ENCODE measurements around the gene RBM15. TPM values are rescaled to one million over a fixed set of nuclear protein-coding genes. Genes with fewer than 3 reads are reported as not detected.

Gene RBM15
- total and polyA plus RNA-seq, 2 of the 13 experiments (the other 11 are each of a cell fraction or from before 2014, with no cell fraction given) = 13.5 to 36.4 TPM

- TF ChIP-seq SP1 (IDR thresholded peaks at IDR 0.05) = no peak
- TF ChIP-seq SP1 (CRISPR knock-in tag; IDR thresholded peaks at IDR 0.05) = no peak
- TF ChIP-seq ZNF564 (CRISPR knock-in tag; IDR thresholded peaks at IDR 0.05) = 0 out of 2 replicates have a peak, but pooled peaks have one; percentile 17
- TF ChIP-seq GMEB1 (CRISPR knock-in tag; IDR thresholded peaks at IDR 0.05; ENCODE audit: borderline replicate concordance) = no peak
- TF ChIP-seq TOE1 (CRISPR knock-in tag; IDR thresholded peaks at IDR 0.05) = no peak
- TF ChIP-seq ZNF256 (CRISPR knock-in tag; conservative IDR thresholded peaks at IDR 0.05) = no peak
- TF ChIP-seq ONECUT2 (CRISPR knock-in tag; IDR thresholded peaks at IDR 0.05) = 0 out of 2 replicates have a peak, but pooled peaks have one; percentile 32
- TF ChIP-seq HNRNPH1 (optimal IDR thresholded peaks at IDR 0.05; ENCODE audit: low read depth, low read length) = no peak
- no peak for TF ChIP-seq ZEB1 (IDR thresholded peaks at IDR 0.05; ENCODE audit: insufficient replicate concordance, low read depth)
- TF ChIP-seq SNAPC4 (CRISPR knock-in tag; IDR thresholded peaks at IDR 0.05) = peak; percentile 61; the same call in 1 of the 2 replicates
- no peak for TF ChIP-seq ATF7 (IDR thresholded peaks at IDR 0.05)
- no peak for TF ChIP-seq ATF7 (CRISPR knock-in tag; IDR thresholded peaks at IDR 0.05)
- TF ChIP-seq NAIF1 (CRISPR knock-in tag; IDR thresholded peaks at IDR 0.05; ENCODE audit: borderline replicate concordance) = no peak; the same call in 1 of the 2 replicates
- no peak for TF ChIP-seq CENPX (CRISPR knock-in tag; IDR thresholded peaks at IDR 0.05)
- TF ChIP-seq ERF (CRISPR knock-in tag; IDR thresholded peaks at IDR 0.05) = no peak
- no peak for TF ChIP-seq ZZZ3 (CRISPR knock-in tag; IDR thresholded peaks at IDR 0.05; ENCODE audit: borderline replicate concordance)
- TF ChIP-seq ZNF784 (CRISPR knock-in tag; IDR thresholded peaks at IDR 0.05; ENCODE audit: borderline replicate concordance) = no peak; the same call in 1 of the 2 replicates
- no peak for TF ChIP-seq AHR (CRISPR knock-in tag; IDR thresholded peaks at IDR 0.05)
- TF ChIP-seq KDM2A (CRISPR knock-in tag; IDR thresholded peaks at IDR 0.05; ENCODE audit: borderline replicate concordance, low read depth) = peak; percentile 71; the same call in 1 of the 2 replicates
- TF ChIP-seq NFE2L2 (IDR thresholded peaks at IDR 0.05; ENCODE audit: low read length) = no peak
- no peak for TF ChIP-seq HMG20A (CRISPR knock-in tag; IDR thresholded peaks at IDR 0.05; ENCODE audit: borderline replicate concordance)
- TF ChIP-seq ZNF746 (CRISPR knock-in tag; IDR thresholded peaks at IDR 0.05) = 0 out of 2 replicates have a peak, but pooled peaks have one; percentile 59
- no peak for TF ChIP-seq MATR3 (CRISPR knock-in tag; IDR thresholded peaks at IDR 0.05)
- TF ChIP-seq DR1 (CRISPR knock-in tag; IDR thresholded peaks at IDR 0.05) = peak; percentile 45; the same call in 1 of the 2 replicates
- no peak for TF ChIP-seq FOSL1 (CRISPR knock-in tag; IDR thresholded peaks at IDR 0.05; ENCODE audit: borderline replicate concordance)
These were observed 430 bp downstream of the RBM15 start (continued) for GRCh38 chr1:110339407-110340206.

All from HepG2 (cell line).